GM15510 (cell line): ENCODE measurements around the gene TYMS.

Source experiments
- POLR2A ChIP-seq: IDR thresholded peaks from 3 replicates; pipeline ENCODE4 v1.6.1; 2011; ENCODE audit warnings: borderline replicate concordance; ENCODE audit not compliant: insufficient read length; ENCODE audit errors: extremely low read depth

Gene TYMS

GRCh38 chr18:657311-658000 is at the start of gene TYMS:
TYMS (plus strand) TSS chr18:657653; CDS start chr18:657743, 90 bp downstream.
- peak; percentile 48 for TF ChIP-seq POLR2A

DNA sequence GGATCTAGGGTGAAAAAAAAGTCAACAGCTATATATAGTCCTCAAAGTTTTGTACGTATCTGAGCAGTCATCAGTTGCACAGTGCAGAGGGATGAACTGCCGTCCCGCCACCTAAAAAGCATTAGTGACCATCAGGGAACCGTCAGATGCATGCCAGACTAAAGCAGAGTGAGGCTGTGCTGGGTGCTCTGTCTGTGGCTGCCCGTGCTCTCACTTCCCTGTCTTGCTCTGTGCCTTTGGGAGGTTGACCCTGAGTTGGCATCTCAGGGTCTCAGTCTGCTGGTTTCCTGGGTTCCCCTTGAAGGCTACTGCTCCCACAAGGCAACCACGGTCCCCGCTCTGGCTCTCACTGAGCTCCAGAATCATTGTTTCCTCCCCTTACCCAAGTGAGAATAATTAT is 49.5 kb upstream of the TYMS start:
- TF ChIP-seq POLR2A, result no peak

DNA sequence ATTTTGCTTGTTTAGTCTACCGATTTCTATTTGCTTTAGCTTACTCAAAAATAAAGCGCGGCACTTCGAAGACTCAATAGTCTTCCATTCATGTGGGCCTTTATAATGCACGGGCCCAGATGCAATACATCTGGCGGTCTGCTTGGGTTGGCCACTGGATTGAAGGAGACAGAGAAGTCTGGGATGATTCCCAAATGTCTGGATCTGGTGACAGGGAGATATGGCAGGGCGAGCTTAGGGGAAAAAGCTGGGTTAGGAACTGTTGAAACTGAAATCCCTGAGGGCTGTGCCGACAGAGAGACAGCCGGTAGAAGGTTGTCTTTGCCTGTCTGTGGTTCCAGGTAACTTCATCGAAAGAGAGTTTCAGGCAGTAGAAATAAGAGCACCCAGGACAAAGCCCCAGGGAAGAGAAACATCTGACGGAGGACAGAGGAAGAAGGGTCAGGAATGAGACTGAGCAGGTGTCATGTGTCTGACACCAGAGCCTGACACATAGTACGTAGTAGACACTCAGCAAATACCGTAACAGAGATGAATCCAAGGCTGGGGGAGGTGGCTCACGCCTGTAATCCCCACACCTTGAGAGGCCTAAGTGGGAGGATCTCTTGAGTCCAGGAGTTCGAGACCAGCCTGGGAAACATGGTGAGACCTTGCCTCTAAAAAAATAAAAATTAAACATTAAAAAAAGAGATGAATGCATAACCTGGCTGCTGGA is 47.1 kb upstream of the TYMS start:
- TF ChIP-seq POLR2A, result no peak

GRCh38 chr18:612156-612555 is 45.3 kb upstream of the TYMS start:
- TF ChIP-seq POLR2A, result no peak

DNA sequence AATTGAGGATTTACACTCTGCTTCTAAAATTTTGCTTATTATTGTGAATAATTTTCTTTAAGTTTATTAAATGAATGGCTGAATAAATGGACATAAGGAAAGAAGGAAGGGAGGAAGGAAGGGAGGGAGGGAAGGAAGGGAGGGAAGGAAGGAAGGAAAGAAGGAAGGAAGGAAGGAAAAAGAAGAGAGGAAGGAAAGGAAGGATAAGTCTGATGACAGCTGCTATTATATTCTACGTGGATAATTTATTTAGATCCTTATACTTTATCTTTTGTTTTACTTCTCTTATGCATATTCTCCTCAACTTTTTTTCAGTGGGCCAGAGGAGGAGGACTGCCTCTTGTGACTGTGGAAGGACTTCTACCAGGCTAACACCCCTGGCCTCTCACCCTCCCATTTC is 43.3 kb upstream of the TYMS start:
- no peak for TF ChIP-seq POLR2A

DNA sequence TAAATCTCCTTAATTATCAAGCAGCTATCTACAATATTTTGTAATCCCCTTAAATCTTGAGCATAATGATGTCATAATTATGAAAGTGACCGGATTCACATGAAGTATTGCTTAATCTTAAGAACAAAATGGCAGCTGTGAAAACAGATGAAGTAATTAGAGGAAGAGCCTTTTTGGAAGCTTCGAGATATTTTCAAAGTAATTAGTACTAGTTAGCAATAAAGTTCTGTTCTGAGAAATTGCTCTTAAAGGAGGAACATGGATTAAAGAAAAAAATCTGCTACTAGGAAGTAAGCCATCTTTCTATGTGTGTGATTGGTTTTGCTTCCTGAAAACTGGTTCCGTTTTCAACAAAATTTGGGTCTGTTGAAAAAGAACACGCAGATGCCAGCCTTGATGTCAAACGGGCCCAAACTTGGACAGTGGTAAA is 42.3 kb upstream of the TYMS start:
- TF ChIP-seq POLR2A, result no peak

GRCh38 chr18:615773-616172 is 41.7 kb upstream of the TYMS start:
- no peak for TF ChIP-seq POLR2A

DNA sequence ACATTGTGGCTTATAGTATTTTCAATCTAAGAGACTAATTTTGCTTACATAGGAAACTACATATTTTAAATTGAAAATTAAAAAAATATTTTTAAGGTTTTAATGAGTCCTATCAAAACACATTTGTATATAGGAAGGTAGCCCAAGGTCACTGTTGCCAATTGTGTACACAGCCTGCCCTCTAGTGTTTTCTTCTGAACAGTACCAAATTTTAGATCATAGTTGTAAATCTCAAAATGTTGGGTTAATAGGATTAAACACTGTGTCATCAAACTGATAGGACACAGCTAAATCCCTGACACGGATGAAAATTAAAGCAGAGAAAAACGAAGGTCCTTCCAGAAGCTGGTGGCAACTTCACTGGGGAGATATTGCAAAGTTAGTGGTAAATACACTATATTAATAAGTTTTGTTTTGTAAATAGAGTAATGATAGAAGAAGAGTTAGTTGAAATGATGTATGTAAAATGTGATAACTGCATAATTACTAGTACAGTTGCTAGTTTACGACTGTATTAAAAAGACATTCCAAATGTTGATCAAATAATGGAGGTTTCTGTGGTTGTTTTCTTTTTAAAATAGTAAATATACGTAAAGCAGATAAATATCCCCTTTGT is 41.0 kb upstream of the TYMS start:
- TF ChIP-seq POLR2A, result no peak

GRCh38 chr18:617970-618504 is 39.4 kb upstream of the TYMS start:
- no peak for TF ChIP-seq POLR2A

DNA sequence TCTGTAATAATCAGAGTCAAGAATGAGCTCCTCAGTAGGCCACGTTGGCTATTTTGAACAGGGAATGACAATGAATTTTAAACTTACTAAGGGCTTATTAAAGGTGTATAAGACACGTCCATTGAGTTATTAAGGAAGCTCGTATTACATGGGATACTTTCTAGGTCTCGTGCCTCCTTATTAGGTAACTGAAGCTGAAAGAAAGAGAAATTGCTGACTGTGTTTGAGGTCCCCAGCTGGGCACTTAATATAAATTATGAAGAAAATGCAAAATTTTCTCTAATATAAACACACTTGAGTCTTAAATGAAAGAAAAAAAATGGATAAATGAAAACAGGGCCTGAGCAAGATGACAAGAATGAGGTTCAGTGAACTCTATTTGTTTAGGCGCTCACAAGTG is 38.8 kb upstream of the TYMS start:
- TF ChIP-seq POLR2A, result no peak

DNA sequence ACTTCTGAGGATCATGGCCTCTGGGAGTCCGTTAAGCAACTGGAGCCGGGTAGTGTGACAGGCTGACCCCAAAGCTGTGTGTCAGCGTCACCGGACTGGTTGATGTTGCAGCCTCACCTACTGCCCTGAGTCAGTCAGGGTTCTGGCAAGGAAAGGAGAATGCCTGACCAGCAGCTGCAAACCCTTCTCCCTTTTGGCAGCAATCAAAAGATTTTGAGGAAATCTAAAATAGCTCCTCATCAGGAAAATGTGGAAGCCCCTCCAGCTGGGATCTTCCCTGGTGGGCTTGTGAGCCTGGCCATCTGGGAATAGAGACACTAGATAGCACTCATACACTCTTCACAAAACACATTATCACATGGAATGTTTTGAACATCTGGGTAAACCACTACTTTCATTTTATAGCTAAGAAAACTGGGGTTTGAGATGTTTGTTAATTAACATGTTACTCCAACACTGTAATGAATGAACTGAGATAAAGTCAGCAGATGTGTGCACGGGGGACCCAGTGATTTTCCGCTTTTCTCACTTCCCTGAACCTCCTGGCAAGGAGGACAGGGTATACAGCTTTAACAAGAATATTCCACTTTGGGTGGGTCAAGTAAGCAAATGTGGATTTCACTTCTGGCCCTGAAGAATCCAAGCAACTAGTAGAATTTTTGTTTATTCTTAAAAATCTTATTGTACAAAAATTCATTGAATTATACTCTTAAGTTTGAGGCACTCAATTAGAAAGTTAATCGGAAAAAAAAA is 36.0 kb upstream of the TYMS start:
- no peak for TF ChIP-seq POLR2A

GRCh38 chr18:622289-622688 is 35.2 kb upstream of the TYMS start:
- no peak for TF ChIP-seq POLR2A

DNA sequence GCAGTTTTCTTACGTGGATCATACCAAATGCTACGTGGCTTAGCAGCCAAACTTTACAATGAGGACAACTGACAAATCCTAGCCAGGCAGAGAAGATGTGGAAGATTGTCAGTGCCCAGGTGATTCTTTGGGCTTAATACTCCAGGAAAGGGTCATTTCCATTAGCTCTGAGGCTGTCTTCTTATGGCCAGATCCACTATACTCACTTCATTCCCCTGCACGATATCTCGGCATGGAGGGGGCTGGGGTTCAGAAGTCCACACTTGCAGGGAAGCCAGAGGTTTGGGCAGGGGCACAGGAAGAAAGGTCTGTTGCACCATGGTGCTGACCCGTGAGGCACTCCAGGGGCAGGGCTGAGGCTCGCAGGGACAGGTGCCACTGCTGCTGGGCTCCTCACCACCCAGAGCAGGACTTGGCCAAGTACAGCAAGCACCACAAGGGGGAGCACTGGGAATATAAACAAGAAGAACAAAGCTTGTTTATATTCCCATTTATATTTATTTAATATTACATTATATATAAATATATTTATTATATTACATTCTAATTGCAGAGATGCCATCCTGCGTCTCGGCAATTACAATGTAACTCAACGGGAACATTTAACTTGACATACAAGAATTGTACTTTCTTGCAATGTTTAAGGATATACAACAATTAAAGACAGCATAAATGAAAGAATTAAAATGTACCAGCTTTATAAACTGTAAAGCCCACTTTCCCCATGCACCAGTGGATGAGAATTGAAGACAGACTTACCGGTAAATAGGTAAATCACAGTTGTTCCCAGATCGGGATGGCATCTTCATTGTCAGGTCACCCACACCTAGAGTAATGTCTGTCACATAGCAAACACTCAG is 33.5 kb upstream of the TYMS start:
- TF ChIP-seq POLR2A, result no peak

GRCh38 chr18:627231-627630 is 30.2 kb upstream of the TYMS start:
- no peak for TF ChIP-seq POLR2A
